Trophoblast cell (in vitro differentiated cells and primary cell): ENCODE results near the gene TNPO2.

Experiments used
- DNase-seq, 2 donors: peaks; one replicate each; pipeline ENCODE4 v3.0.0-alpha.2; 2016
- H2AFZ ChIP-seq: 2 replicates; pipeline ENCODE4 v1.6.1; 2013; ENCODE audit warnings: low read length, moderate library complexity, mild to moderate bottlenecking; ENCODE audit not compliant: insufficient read depth, poor library complexity
- H2AK5ac ChIP-seq: 2 replicates; pipeline ENCODE4 v1.6.1; 2013; ENCODE audit warnings: mild to moderate bottlenecking, low read length
- H2BK120ac ChIP-seq: 2 replicates; pipeline ENCODE4 v1.6.1; 2013; ENCODE audit warnings: low read length, mild to moderate bottlenecking, moderate library complexity; ENCODE audit not compliant: insufficient read depth, poor library complexity
- H2BK12ac ChIP-seq: 2 replicates; pipeline ENCODE4 v1.6.1; 2013; ENCODE audit warnings: mild to moderate bottlenecking, low read length, moderate library complexity
- H2BK5ac ChIP-seq: 2 replicates; pipeline ENCODE4 v1.6.1; 2013; ENCODE audit warnings: low read length, low read depth, moderate library complexity, mild to moderate bottlenecking; ENCODE audit not compliant: poor library complexity
- H3K14ac ChIP-seq: 2 replicates; pipeline ENCODE4 v1.6.1; 2013; ENCODE audit warnings: mild to moderate bottlenecking, low read length
- H3K18ac ChIP-seq: 2 replicates; pipeline ENCODE4 v1.6.1; 2013; ENCODE audit warnings: mild to moderate bottlenecking, low read length
- H3K23ac ChIP-seq: 2 replicates; pipeline ENCODE4 v1.6.1; 2013; ENCODE audit warnings: low read length
- H3K27ac ChIP-seq: 2 replicates; pipeline ENCODE4 v1.5.1; 2013; ENCODE audit warnings: low read depth, mild to moderate bottlenecking, inconsistent platforms, low read length, moderate library complexity
- H3K27me3 ChIP-seq: 2 replicates; pipeline ENCODE4 v1.6.1; 2013; ENCODE audit warnings: inconsistent platforms, mild to moderate bottlenecking, low read length, moderate library complexity; ENCODE audit not compliant: insufficient read depth
- H3K36me3 ChIP-seq, 2 experiments: 1 replicate in 1 of 2; 2 replicates in 1 of 2; pipeline ENCODE4 v1.6.1; 2013; ENCODE audit warnings: low read length in 2 of 2, mild to moderate bottlenecking in 2 of 2, moderate library complexity in 1 of 2; ENCODE audit not compliant: insufficient read depth in 2 of 2, control insufficient read depth in 1 of 2
- H3K4ac ChIP-seq: 2 replicates; pipeline ENCODE4 v1.6.1; 2013; ENCODE audit warnings: low read depth, mild to moderate bottlenecking, low read length, moderate library complexity
- H3K4me1 ChIP-seq, 2 experiments: 1 replicate in 1 of 2; 2 replicates in 1 of 2; pipeline ENCODE4 v1.6.1; 2013; ENCODE audit warnings: low read length in 2 of 2, mild to moderate bottlenecking in 2 of 2, moderate library complexity in 1 of 2; ENCODE audit not compliant: insufficient read depth in 2 of 2, control insufficient read depth in 1 of 2
- H3K4me2 ChIP-seq: 2 replicates; pipeline ENCODE4 v1.6.1; 2013; ENCODE audit warnings: inconsistent platforms, mild to moderate bottlenecking, low read length, moderate library complexity
- H3K4me3 ChIP-seq: 2 replicates; pipeline ENCODE4 v1.5.1; 2013; ENCODE audit warnings: mild to moderate bottlenecking, low read depth, low read length, inconsistent platforms
- H3K79me1 ChIP-seq: one replicate; pipeline ENCODE4 v1.6.1; 2013; ENCODE audit warnings: low read length
- H3K79me2 ChIP-seq: 2 replicates; pipeline ENCODE4 v1.6.1; 2013; ENCODE audit warnings: low read length, mild to moderate bottlenecking; ENCODE audit not compliant: control insufficient read depth, insufficient read depth, poor library complexity
- H3K9ac ChIP-seq: 2 replicates; pipeline ENCODE4 v1.6.1; 2013; ENCODE audit warnings: mild to moderate bottlenecking, low read length
- H3K9me3 ChIP-seq: 2 replicates; pipeline ENCODE4 v1.6.1; 2013; ENCODE audit warnings: low read depth, mild to moderate bottlenecking, control low read depth, inconsistent platforms, low read length; ENCODE audit not compliant: insufficient read depth
- H4K12ac ChIP-seq: 2 replicates; pipeline ENCODE4 v1.6.1; 2013; ENCODE audit warnings: low read depth, mild to moderate bottlenecking, low read length, moderate library complexity
- H4K8ac ChIP-seq: 2 replicates; pipeline ENCODE4 v1.6.1; 2013; ENCODE audit warnings: low read depth, mild to moderate bottlenecking, low read length, moderate library complexity
- H4K91ac ChIP-seq: one replicate; pipeline ENCODE4 v1.6.1; 2013; ENCODE audit warnings: low read depth, mild to moderate bottlenecking, low read length, moderate library complexity
- WGBS: extraction: QIAGEN DNeasy Blood & Tissue Kit; methylation state at CpG from one replicate; pipeline ENCODE4 v1.1.7; 2013; ENCODE audit warnings: missing lambda C conversion rate; ENCODE audit not compliant: insufficient read length, insufficient coverage; ENCODE audit errors: extremely low coverage; 5-methylcytosine and 5-hydroxymethylcytosine counted together

The TNPO2 gene

GRCh38 chr19:12667731-12668302 lies 55.9 kb downstream of the TNPO2 start:
- no peak overlapping the region for H2AK5ac ChIP-seq
- no peak overlapping the region for H4K8ac ChIP-seq
- peak overlapping the region; percentile 46 for H4K12ac ChIP-seq
- H2AFZ ChIP-seq, result no peak overlapping the region
- H3K14ac ChIP-seq, result no peak overlapping the region
- no CpG with 5 or more reads among the region's 4 CpGs for WGBS
- H3K18ac ChIP-seq, result peak overlapping the region; percentile 12
- no peak overlapping the region for H2BK120ac ChIP-seq
- no peak overlapping the region for H3K4ac ChIP-seq
- H3K23ac ChIP-seq, result no peak overlapping the region
- peak overlapping the region; percentile 91 for H3K4me2 ChIP-seq
- H3K79me1 ChIP-seq, result peaks cover 11% of the 10 kb centered on the region
- no peak overlapping the region for H4K91ac ChIP-seq
- DNase-seq, result no peak
- H3K4me1 ChIP-seq, result peaks cover 20 to 27% of the 10 kb centered on the region in 2 experiments
- H3K9ac ChIP-seq, result no peak overlapping the region
- no peaks in the 10 kb centered on the region for H3K9me3 ChIP-seq
- no peak overlapping the region for H2BK5ac ChIP-seq
- H3K36me3 ChIP-seq, result peaks cover 36 to 38% of the 10 kb centered on the region in 2 experiments
- no peaks in the 10 kb centered on the region for H3K27me3 ChIP-seq
- no peak overlapping the region for H3K27ac ChIP-seq
- no peak overlapping the region for H2BK12ac ChIP-seq
- H3K4me3 ChIP-seq, result no peak overlapping the region
- peaks cover 10% of the 10 kb centered on the region for H3K79me2 ChIP-seq

DNA sequence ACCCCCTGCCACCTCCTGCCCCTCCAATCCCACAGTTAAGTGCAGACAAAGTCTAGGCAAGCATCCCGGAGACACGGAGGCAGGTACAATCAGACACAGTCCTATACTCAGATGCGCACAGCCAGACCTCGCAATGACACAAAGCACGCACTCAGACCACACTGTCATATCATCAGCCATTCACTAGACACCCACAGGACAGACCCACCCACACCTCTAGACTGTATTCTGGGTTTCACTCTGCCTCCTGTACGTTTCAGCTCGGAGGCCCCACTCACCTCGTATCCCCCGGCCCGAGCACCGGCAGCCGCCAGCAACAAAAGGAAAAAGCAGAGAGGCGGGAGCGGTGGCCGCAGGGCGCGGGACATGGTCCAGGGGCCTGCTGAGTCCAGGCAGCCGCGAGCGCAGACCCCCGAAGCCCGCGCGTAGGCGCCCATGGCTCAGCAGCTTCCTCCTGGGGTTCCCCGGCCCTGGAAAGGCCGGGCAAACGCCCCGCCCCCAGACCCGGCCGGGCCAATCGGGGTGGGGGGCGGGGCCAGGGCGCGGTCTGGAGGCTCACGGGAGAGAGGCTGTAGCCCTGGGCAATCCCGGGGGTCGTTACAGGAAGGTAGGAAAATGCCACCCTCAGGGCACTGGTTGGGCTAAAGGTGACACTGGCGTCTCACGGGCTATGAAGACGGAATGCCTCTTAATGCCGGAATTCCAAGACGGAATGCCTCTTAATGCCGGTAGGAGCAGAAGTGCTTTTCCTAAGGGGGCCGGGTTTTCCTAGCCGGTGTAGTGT lies 57.3 kb downstream of the TNPO2 start, which contains the start of the genes MAN2B1 and WDR83:
Gene MAN2B1 (minus strand): TSS at position 478 of the 784 bp plus-strand sequence. CDS start 41 bp downstream, at position 437.
Gene WDR83 (plus strand): TSS at position 543 of the 784 bp plus-strand sequence. CDS start 2,984 bp downstream, outside the sequence.
- WGBS, result no CpG with 5 or more reads among the region's 46 CpGs

DNA sequence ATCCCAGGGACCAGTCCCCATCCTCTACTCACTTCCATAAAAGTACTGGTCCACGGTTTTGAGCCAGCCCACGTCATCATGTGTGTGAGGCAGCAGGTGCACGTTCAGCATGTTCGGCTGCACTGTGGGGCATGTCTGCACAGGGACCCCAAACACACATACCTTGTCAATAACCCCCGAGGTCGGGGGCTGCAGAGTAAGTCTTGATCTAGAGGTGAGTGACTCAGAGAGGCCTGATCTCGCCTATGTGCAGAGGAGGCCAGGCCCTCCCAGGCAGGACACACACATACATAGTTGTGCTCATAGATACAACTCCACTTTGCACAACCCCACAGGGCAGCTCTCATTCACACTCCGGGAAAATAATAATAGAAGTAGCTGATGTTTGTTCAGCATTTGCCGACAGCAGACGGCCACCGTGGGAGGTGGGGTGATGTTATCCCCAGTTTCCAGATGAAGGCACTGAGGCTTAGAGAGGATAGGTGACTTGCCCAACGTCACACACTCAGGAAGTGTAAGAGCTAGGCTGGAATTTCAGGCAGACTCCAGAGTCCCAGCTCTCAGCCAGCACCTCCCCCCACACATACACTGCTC lies 58.0 kb downstream of the TNPO2 start:
- H2AK5ac ChIP-seq, result no peak overlapping the region
- H2BK120ac ChIP-seq, result no peak overlapping the region
- no peak overlapping the region for H2BK12ac ChIP-seq
- H3K27me3 ChIP-seq, result no peaks in the 10 kb centered on the region
- H2BK5ac ChIP-seq, result no peak overlapping the region
- peaks cover 41% of the 10 kb centered on the region in 2 experiments for H3K36me3 ChIP-seq
- peak in 1 of 2 donors; percentile 1 for DNase-seq
- peaks cover 10% of the 10 kb centered on the region for H3K79me2 ChIP-seq
- H2AFZ ChIP-seq, result peak overlapping the region; percentile 65
- H4K91ac ChIP-seq, result no peak overlapping the region
- H3K23ac ChIP-seq, result no peak overlapping the region
- H3K4me1 ChIP-seq, result peaks cover 19 to 27% of the 10 kb centered on the region in 2 experiments
- no CpG with 5 or more reads among the region's 12 CpGs for WGBS
- no peak overlapping the region for H3K4ac ChIP-seq
- peak overlapping the region; percentile 86 for H3K4me3 ChIP-seq
- H4K8ac ChIP-seq, result peak overlapping the region; percentile 69
- peak overlapping the region; percentile 55 for H3K9ac ChIP-seq
- H3K14ac ChIP-seq, result peak overlapping the region; percentile 63
- peak overlapping the region; percentile 75 for H3K4me2 ChIP-seq
- H3K9me3 ChIP-seq, result no peaks in the 10 kb centered on the region
- H3K27ac ChIP-seq, result no peak overlapping the region
- peaks cover 11% of the 10 kb centered on the region for H3K79me1 ChIP-seq
- H4K12ac ChIP-seq, result peak overlapping the region; percentile 9
- H3K18ac ChIP-seq, result no peak overlapping the region

More for the DNA sequence above, 57.3 kb downstream of the TNPO2 start, which contains the start of the genes MAN2B1 and WDR83:
- H2BK5ac ChIP-seq, result peak within 1 kb of the TSS; percentile 10
- peaks cover 10% of the 10 kb centered on the region for H3K79me2 ChIP-seq
- no peak within 1 kb of the TSS for H2AK5ac ChIP-seq
- peak within 1 kb of the TSS; percentile 32 for H4K12ac ChIP-seq
- peak; percentile 79 to 81 for DNase-seq
- peak within 1 kb of the TSS; percentile 75 for H3K4me2 ChIP-seq
- H2AFZ ChIP-seq, result peak within 1 kb of the TSS; percentile 65
- H3K4me3 ChIP-seq, result peak within 1 kb of the TSS; percentile 86
- no peak within 1 kb of the TSS for H2BK120ac ChIP-seq
- peak within 1 kb of the TSS; percentile 63 for H3K14ac ChIP-seq
- H3K23ac ChIP-seq, result no peak within 1 kb of the TSS
- H3K79me1 ChIP-seq, result peaks cover 11% of the 10 kb centered on the region
- peak within 1 kb of the TSS; percentile 84 for H3K9ac ChIP-seq
- peak within 1 kb of the TSS; percentile 57 for H3K18ac ChIP-seq
- peak within 1 kb of the TSS; percentile 4 for H3K4ac ChIP-seq
- H3K27me3 ChIP-seq, result no peaks in the 10 kb centered on the region
- no peak within 1 kb of the TSS for H3K27ac ChIP-seq
- H3K4me1 ChIP-seq, result peaks cover 20 to 27% of the 10 kb centered on the region in 2 experiments
- peak within 1 kb of the TSS; percentile 48 for H4K91ac ChIP-seq
- H3K36me3 ChIP-seq, result peaks cover 34 to 36% of the 10 kb centered on the region in 2 experiments
- H4K8ac ChIP-seq, result peak within 1 kb of the TSS; percentile 69
- no peak within 1 kb of the TSS for H2BK12ac ChIP-seq
- H3K9me3 ChIP-seq, result no peaks in the 10 kb centered on the region

- Histone ChIP-seq H3K36me3 (peaks cover 38 to 41% of the 10 kb centered on the region in 2 experiments), H3K14ac (no peak overlapping the region), H2AK5ac (no peak overlapping the region), H3K4me2 (no peak overlapping the region), H2BK12ac (no peak overlapping the region), H2AFZ (no peak overlapping the region), H3K4ac (no peak overlapping the region), H2BK120ac (no peak overlapping the region), H3K9ac (no peak overlapping the region), H3K9me3 (no peaks in the 10 kb centered on the region), H3K23ac (no peak overlapping the region), H3K27me3 (no peaks in the 10 kb centered on the region), H3K79me2 (peaks cover 10% of the 10 kb centered on the region), H2BK5ac (no peak overlapping the region), H4K12ac (no peak overlapping the region), H3K4me3 (no peak overlapping the region), H3K4me1 (peaks cover 14 to 22% of the 10 kb centered on the region in 2 experiments), H3K27ac (no peak overlapping the region), H3K79me1 (peaks cover 11% of the 10 kb centered on the region), H4K8ac (no peak overlapping the region), H3K18ac (no peak overlapping the region), H4K91ac (no peak overlapping the region)
- DNase-seq, result peak in 1 of 2 donors; percentile 26
- WGBS, result no CpG with 5 or more reads among the region's 10 CpGs
Observed at GRCh38 chr19:12665281-12665573, 58.5 kb downstream of the TNPO2 start.
